ENCODE measurements around the gene CHD9. TPM values are rescaled to one million over a fixed set of nuclear protein-coding genes. Genes with fewer than 3 reads are reported as not detected.

Gene CHD9
- total RNA-seq, 1 donor from 2014 or later: 99.0 TPM

DNA sequence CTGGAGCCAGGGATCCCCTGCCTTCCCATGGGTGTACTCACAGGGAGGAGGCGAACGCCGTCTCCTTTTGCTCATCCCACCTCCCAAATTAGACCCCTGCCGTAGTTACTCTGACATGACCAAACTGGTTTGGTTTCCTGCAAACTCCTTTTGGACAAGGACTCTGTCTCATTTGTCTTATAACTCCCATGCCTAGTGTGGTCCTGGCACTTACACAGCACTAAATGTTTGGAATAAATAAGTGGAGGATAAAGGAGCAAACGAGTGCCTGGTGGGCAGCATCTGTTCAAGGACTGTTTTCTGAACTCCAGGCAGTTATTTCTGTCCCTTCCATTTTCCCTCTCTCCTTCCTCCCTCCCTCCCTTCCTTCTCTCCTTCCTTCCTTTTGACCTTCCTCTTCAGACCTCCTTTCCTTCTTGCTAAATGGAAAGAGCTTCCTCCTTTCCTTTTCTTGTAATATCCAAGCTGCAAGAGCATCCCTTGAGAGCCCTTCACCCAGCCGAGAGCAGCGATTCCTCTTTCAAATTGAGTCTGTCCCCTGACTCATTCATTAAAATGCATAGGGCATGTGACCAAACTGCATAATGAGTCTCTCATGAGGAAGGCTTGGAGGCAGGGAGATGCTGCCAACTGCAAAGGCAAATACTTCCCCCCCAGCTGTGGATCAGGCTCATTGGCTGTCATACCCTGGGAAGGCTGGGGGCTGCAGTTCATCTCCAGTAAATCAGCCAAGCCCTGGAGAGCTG is 36.8 kb downstream of the CHD9 start:
- peak overlapping the region; percentile 72 for H3K4me3 Mint-ChIP-seq (ENCODE audit: unreplicated experiment)
- H3K27ac Mint-ChIP-seq (ENCODE audit: unreplicated experiment): peak overlapping the region; percentile 98
- no peaks in the 10 kb centered on the region for H3K27me3 Mint-ChIP-seq (ENCODE audit: unreplicated experiment)

GRCh38 chr16:53092284-53092683 is 37.5 kb downstream of the CHD9 start:
- peaks cover 3% of the 10 kb centered on the region for H3K36me3 Mint-ChIP-seq (ENCODE audit: unreplicated experiment)
- peak overlapping the region; percentile 98 for H3K27ac Mint-ChIP-seq (ENCODE audit: unreplicated experiment)
- TF ChIP-seq, protein P1, sequence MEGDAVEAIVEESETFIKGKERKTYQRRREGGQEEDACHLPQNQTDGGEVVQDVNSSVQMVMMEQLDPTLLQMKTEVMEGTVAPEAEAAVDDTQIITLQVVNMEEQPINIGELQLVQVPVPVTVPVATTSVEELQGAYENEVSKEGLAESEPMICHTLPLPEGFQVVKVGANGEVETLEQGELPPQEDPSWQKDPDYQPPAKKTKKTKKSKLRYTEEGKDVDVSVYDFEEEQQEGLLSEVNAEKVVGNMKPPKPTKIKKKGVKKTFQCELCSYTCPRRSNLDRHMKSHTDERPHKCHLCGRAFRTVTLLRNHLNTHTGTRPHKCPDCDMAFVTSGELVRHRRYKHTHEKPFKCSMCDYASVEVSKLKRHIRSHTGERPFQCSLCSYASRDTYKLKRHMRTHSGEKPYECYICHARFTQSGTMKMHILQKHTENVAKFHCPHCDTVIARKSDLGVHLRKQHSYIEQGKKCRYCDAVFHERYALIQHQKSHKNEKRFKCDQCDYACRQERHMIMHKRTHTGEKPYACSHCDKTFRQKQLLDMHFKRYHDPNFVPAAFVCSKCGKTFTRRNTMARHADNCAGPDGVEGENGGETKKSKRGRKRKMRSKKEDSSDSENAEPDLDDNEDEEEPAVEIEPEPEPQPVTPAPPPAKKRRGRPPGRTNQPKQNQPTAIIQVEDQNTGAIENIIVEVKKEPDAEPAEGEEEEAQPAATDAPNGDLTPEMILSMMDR (IDR thresholded peaks at IDR 0.05): no peak
- no peak overlapping the region for H3K4me3 Mint-ChIP-seq (ENCODE audit: unreplicated experiment)
- peaks cover 65% of the 10 kb centered on the region for H3K4me1 Mint-ChIP-seq (ENCODE audit: unreplicated experiment)
- no peak for DNase-seq (ENCODE audit: extremely low spot score, unreplicated experiment)
- H3K9me3 Mint-ChIP-seq (ENCODE audit: unreplicated experiment): no peaks in the 10 kb centered on the region
- no peaks in the 10 kb centered on the region for H3K27me3 Mint-ChIP-seq (ENCODE audit: unreplicated experiment)

More for the DNA sequence above, 36.8 kb downstream of the CHD9 start:
- no peaks in the 10 kb centered on the region for H3K9me3 Mint-ChIP-seq (ENCODE audit: unreplicated experiment)
- TF ChIP-seq, protein P1 (IDR thresholded peaks at IDR 0.05): no peak
- peaks cover 70% of the 10 kb centered on the region for H3K4me1 Mint-ChIP-seq (ENCODE audit: unreplicated experiment)
- H3K36me3 Mint-ChIP-seq (ENCODE audit: unreplicated experiment): peaks cover 3% of the 10 kb centered on the region
- DNase-seq (ENCODE audit: extremely low spot score, unreplicated experiment): peak; percentile 84

- Mint-ChIP-seq H3K4me3 (ENCODE audit: unreplicated experiment) (no peak overlapping the region), H3K27me3 (ENCODE audit: unreplicated experiment) (no peaks in the 10 kb centered on the region), H3K27ac (ENCODE audit: unreplicated experiment) (peak overlapping the region; percentile 76), H3K4me1 (ENCODE audit: unreplicated experiment) (peaks cover 68% of the 10 kb centered on the region), H3K9me3 (ENCODE audit: unreplicated experiment) (no peaks in the 10 kb centered on the region), H3K36me3 (ENCODE audit: unreplicated experiment) (peaks cover 3% of the 10 kb centered on the region)
- DNase-seq (ENCODE audit: extremely low spot score, unreplicated experiment): no peak
- TF ChIP-seq, protein P1 (IDR thresholded peaks at IDR 0.05): no peak
Measured at GRCh38 chr16:53093162-53093744, 38.5 kb downstream of the CHD9 start.

DNA sequence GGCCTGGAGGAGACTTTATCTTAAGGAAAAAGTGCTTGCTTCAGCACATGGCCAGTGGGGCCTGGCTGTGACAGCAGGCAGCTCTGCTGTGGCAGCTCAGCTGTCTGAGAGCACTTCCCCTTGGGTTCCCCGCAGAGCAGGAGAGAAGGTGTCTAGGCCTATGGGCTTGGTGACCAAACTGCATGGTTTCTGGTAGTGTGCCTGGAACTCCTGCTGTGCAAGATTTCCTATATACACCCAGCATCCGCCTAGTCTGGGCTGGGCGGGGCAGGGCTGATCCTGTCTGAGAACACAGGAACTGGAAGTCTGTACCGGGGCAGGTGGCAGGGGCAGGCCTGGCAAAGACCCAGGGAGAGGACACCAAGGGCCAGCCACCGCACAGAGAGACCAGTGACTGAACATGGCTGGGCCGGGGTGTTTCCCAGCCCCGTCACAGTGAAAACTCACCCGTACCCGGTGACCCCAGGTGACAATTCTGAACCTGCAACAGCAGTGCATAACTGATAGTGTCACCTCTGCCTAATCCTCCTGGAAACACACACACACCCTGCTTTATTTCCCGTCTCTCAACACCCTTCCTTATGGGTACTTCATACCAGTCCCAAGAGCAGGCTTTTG is 39.3 kb downstream of the CHD9 start:
- peaks cover 75% of the 10 kb centered on the region for H3K4me1 Mint-ChIP-seq (ENCODE audit: unreplicated experiment)
- no peak for DNase-seq (ENCODE audit: extremely low spot score, unreplicated experiment)
- H3K9me3 Mint-ChIP-seq (ENCODE audit: unreplicated experiment): no peaks in the 10 kb centered on the region
- TF ChIP-seq, protein P1 (IDR thresholded peaks at IDR 0.05): no peak
- no peak overlapping the region for H3K4me3 Mint-ChIP-seq (ENCODE audit: unreplicated experiment)
- H3K27me3 Mint-ChIP-seq (ENCODE audit: unreplicated experiment): no peaks in the 10 kb centered on the region
- peaks cover 3% of the 10 kb centered on the region for H3K36me3 Mint-ChIP-seq (ENCODE audit: unreplicated experiment)
- peak overlapping the region; percentile 76 for H3K27ac Mint-ChIP-seq (ENCODE audit: unreplicated experiment)

DNA sequence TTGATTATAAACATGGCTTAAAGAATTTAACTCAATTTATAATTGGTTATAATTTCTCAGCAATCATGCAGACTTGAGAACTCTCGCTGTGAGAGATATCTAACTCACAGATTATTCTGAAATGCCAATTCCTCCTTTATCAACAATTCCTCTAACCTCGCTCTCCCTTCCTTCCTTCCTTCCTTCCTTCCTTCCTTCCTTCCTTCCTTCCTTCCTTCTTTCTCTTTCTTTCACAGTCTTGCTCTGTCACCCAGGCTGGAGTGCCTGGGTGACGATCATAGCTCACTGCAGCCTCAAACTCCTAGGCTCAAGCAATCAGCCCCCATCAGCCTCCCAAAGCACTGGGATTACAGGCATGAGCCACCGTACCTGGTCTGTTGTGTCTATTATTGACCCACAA is 42.4 kb downstream of the CHD9 start:
- Mint-ChIP-seq H3K4me1 (ENCODE audit: unreplicated experiment) (peaks cover 71% of the 10 kb centered on the region), H3K36me3 (ENCODE audit: unreplicated experiment) (peaks cover 5% of the 10 kb centered on the region), H3K4me3 (ENCODE audit: unreplicated experiment) (no peak overlapping the region), H3K9me3 (ENCODE audit: unreplicated experiment) (no peaks in the 10 kb centered on the region), H3K27ac (ENCODE audit: unreplicated experiment) (peak overlapping the region; percentile 61), H3K27me3 (ENCODE audit: unreplicated experiment) (no peaks in the 10 kb centered on the region)
- DNase-seq (ENCODE audit: extremely low spot score, unreplicated experiment): no peak
- TF ChIP-seq, protein P1 (IDR thresholded peaks at IDR 0.05): no peak

Data from osteocyte (in vitro differentiated cells).